HepG2 (cell line): ENCODE measurements around the gene SEMA3G. TPM values are rescaled to one million over a fixed set of nuclear protein-coding genes. Genes with fewer than 3 reads are reported as not detected.

Experiments used
- CHCHD3 ChIP-seq: sonication (generic); formaldehyde crosslinking; IDR thresholded peaks from 2 replicates; pipeline ENCODE4 v1.8.0; 2022; ENCODE audit warnings: mild to moderate bottlenecking, missing genetic modification reagents, moderate library complexity
- FLYWCH1 ChIP-seq: sonication (generic); formaldehyde crosslinking; IDR thresholded peaks from 2 replicates; pipeline ENCODE4 v1.8.1; 2023; ENCODE audit warnings: mild to moderate bottlenecking, missing genetic modification reagents
- FOXC1 ChIP-seq: sonication (generic); formaldehyde crosslinking; IDR thresholded peaks from 2 replicates; pipeline ENCODE4 v1.8.0; 2022; ENCODE audit warnings: mild to moderate bottlenecking, missing genetic modification reagents, borderline replicate concordance
- HOMEZ ChIP-seq: IDR thresholded peaks from 2 replicates; pipeline ENCODE4 v1.6.1; 2016; ENCODE audit warnings: low read depth
- MED13 ChIP-seq: sonication (generic); formaldehyde crosslinking; IDR thresholded peaks from 2 replicates; pipeline ENCODE4 v1.5.0; 2020; ENCODE audit warnings: missing genetic modification reagents
- MTF2 ChIP-seq: sonication (generic); formaldehyde crosslinking; IDR thresholded peaks from 2 replicates; pipeline ENCODE4 v1.5.0; 2020; ENCODE audit warnings: missing genetic modification reagents, borderline replicate concordance
- PBX2 ChIP-seq: IDR thresholded peaks from 2 replicates; pipeline ENCODE4 v1.6.1; 2016; ENCODE audit warnings: control low read depth
- POLR2G ChIP-seq: fragments of 200-400 bp; formaldehyde crosslinking; IDR thresholded peaks from 2 replicates; pipeline ENCODE4 v1.6.1; 2018; ENCODE audit warnings: mild to moderate bottlenecking, low read depth, low read length, moderate library complexity
- ZBTB37 ChIP-seq: sonication (generic); formaldehyde crosslinking; IDR thresholded peaks from 2 replicates; pipeline ENCODE4 v1.4.0; 2020; ENCODE audit warnings: mild to moderate bottlenecking, missing genetic modification reagents
- ZNF441 ChIP-seq: sonication (generic); formaldehyde crosslinking; IDR thresholded peaks from 2 replicates; pipeline ENCODE4 v1.7.0; 2021; ENCODE audit warnings: missing genetic modification reagents, borderline replicate concordance
- ZNF460 ChIP-seq: sonication (generic); formaldehyde crosslinking; IDR thresholded peaks from 2 replicates; pipeline ENCODE4 v1.5.1; 2020; ENCODE audit warnings: missing genetic modification reagents, mild to moderate bottlenecking, borderline replicate concordance
- ZNF567 ChIP-seq: sonication (generic); formaldehyde crosslinking; IDR thresholded peaks from 2 replicates; pipeline ENCODE4 v1.8.1; 2023; ENCODE audit warnings: mild to moderate bottlenecking, missing genetic modification reagents, borderline replicate concordance
- ZNF619 ChIP-seq: sonication (generic); formaldehyde crosslinking; IDR thresholded peaks from 2 replicates; pipeline ENCODE4 v1.4.0; 2020; ENCODE audit warnings: mild to moderate bottlenecking, missing genetic modification reagents
- ZNF629 ChIP-seq: sonication (generic); formaldehyde crosslinking; conservative IDR thresholded peaks from 2 replicates; pipeline ENCODE4 v1.5.0; 2020; ENCODE audit warnings: missing genetic modification reagents
- ZNF788 ChIP-seq: sonication (generic); formaldehyde crosslinking; IDR thresholded peaks from 2 replicates; pipeline ENCODE4 v1.5.0; 2020; ENCODE audit warnings: mild to moderate bottlenecking, missing genetic modification reagents, borderline replicate concordance
- polyA plus RNA-seq, 8 experiments: library from polyadenylated mRNA; depleted of rRNA in 3 of 8; stranded (reverse) in 7 of 8; unstranded in 1 of 8; fragments of >200 nt; fragmentation: Illumina TruSeq in 4 of 8; extraction: Trizol in 4 of 8; gene quantifications; 2 replicates each; pipeline versions ENCODE4 v1.2.1 to v1.2.3, GENCODE V29; 2011 to 2016; ENCODE audit warnings: low read depth in 4 of 8, missing spikeins in 1 of 8, mixed read lengths in 1 of 8; ENCODE audit not compliant: insufficient read depth in 1 of 8
- total RNA-seq, 5 experiments: library from RNA; depleted of rRNA; stranded (reverse); fragments of >200 nt; fragmentation: Illumina TruSeq; extraction: Trizol; gene quantifications; 2 replicates each; pipeline ENCODE4 v1.2.3, GENCODE V29; 2016; ENCODE audit warnings: low read depth in 1 of 5
- TF ChIP-seq, protein P1 (sequence below): sonication (generic); formaldehyde crosslinking; IDR thresholded peaks from 2 replicates; pipeline ENCODE4 v1.5.1; 2020; ENCODE audit warnings: mild to moderate bottlenecking, missing genetic modification reagents, borderline replicate concordance

Gene SEMA3G
- total and polyA plus RNA-seq, 2 of the 13 experiments (the other 11 are each of a cell fraction or from before 2014, with no cell fraction given): 6.1 to 8.3 TPM

GRCh38 chr3:52444860-52445793, at the start of gene SEMA3G (continued):
- TF ChIP-seq FOXC1 (CRISPR knock-in tag) (no peak; the same call in 1 of the 2 replicates), CHCHD3 (peak; percentile 37; the same call in 1 of the 2 replicates), PBX2 (no peak), HOMEZ (CRISPR knock-in tag) (no peak), ZNF567 (CRISPR knock-in tag) (0 out of 2 replicates have a peak, but pooled peaks have one; percentile 61), POLR2G (peak; percentile 94), FLYWCH1 (no peak), ZNF460 (no peak), ZNF629 (CRISPR knock-in tag) (no peak), ZNF441 (CRISPR knock-in tag) (peak; percentile 67), ZBTB37 (CRISPR knock-in tag) (no peak), MTF2 (CRISPR knock-in tag) (no peak), MED13 (CRISPR knock-in tag) (no peak), ZNF619 (0 out of 2 replicates have a peak, but pooled peaks have one; percentile 17), ZNF788 (no peak)
- TF ChIP-seq, protein P1, sequence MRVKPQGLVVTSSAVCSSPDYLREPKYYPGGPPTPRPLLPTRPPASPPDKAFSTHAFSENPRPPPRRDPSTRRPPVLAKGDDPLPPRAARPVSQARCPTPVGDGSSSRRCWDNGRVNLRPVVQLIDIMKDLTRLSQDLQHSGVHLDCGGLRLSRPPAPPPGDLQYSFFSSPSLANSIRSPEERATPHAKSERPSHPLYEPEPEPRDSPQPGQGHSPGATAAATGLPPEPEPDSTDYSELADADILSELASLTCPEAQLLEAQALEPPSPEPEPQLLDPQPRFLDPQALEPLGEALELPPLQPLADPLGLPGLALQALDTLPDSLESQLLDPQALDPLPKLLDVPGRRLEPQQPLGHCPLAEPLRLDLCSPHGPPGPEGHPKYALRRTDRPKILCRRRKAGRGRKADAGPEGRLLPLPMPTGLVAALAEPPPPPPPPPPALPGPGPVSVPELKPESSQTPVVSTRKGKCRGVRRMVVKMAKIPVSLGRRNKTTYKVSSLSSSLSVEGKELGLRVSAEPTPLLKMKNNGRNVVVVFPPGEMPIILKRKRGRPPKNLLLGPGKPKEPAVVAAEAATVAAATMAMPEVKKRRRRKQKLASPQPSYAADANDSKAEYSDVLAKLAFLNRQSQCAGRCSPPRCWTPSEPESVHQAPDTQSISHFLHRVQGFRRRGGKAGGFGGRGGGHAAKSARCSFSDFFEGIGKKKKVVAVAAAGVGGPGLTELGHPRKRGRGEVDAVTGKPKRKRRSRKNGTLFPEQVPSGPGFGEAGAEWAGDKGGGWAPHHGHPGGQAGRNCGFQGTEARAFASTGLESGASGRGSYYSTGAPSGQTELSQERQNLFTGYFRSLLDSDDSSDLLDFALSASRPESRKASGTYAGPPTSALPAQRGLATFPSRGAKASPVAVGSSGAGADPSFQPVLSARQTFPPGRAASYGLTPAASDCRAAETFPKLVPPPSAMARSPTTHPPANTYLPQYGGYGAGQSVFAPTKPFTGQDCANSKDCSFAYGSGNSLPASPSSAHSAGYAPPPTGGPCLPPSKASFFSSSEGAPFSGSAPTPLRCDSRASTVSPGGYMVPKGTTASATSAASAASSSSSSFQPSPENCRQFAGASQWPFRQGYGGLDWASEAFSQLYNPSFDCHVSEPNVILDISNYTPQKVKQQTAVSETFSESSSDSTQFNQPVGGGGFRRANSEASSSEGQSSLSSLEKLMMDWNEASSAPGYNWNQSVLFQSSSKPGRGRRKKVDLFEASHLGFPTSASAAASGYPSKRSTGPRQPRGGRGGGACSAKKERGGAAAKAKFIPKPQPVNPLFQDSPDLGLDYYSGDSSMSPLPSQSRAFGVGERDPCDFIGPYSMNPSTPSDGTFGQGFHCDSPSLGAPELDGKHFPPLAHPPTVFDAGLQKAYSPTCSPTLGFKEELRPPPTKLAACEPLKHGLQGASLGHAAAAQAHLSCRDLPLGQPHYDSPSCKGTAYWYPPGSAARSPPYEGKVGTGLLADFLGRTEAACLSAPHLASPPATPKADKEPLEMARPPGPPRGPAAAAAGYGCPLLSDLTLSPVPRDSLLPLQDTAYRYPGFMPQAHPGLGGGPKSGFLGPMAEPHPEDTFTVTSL: no peak
